HG02973 (cell line): ENCODE results near the gene MALAT1.

Experiments
- ATAC-seq: cut with Tn5 transposase; IDR thresholded peaks from one replicate; pipeline ENCODE4 v1.9.1; 2021; ENCODE audit warnings: moderate library complexity; ENCODE audit not compliant: unreplicated experiment

MALAT1 gene

GRCh38 chr11:65478388-65479183 lies 20.3 kb upstream of the MALAT1 start:
- no peak for ATAC-seq

- no peak for ATAC-seq
Measured at GRCh38 chr11:65479184-65480145, 19.4 kb upstream of the MALAT1 start.

- ATAC-seq = no peak
Measured at GRCh38 chr11:65482306-65482850, 16.5 kb upstream of the MALAT1 start.

GRCh38 chr11:65485920-65486219 lies 13.0 kb upstream of the MALAT1 start:
- no peak for ATAC-seq

GRCh38 chr11:65486570-65487466 lies 12.0 kb upstream of the MALAT1 start:
- ATAC-seq = no peak

- peak; percentile 57 for ATAC-seq
Measured at GRCh38 chr11:65487467-65488272, 11.2 kb upstream of the MALAT1 start.

GRCh38 chr11:65488273-65489034 lies 10.4 kb upstream of the MALAT1 start:
- no peak for ATAC-seq

- no peak for ATAC-seq
Measured at GRCh38 chr11:65489035-65489705, 9.7 kb upstream of the MALAT1 start.

GRCh38 chr11:65489706-65490320 lies 9.0 kb upstream of the MALAT1 start:
- ATAC-seq = no peak

- no peak for ATAC-seq
Measured at GRCh38 chr11:65491163-65491465, 7.7 kb upstream of the MALAT1 start.

GRCh38 chr11:65491614-65492386 lies 7.0 kb upstream of the MALAT1 start:
- no peak for ATAC-seq

GRCh38 chr11:65492387-65492636 lies 6.5 kb upstream of the MALAT1 start:
- no peak for ATAC-seq

- peak; percentile 20 for ATAC-seq
Measured at GRCh38 chr11:65492637-65493366, 6.0 kb upstream of the MALAT1 start.

- ATAC-seq = no peak
Measured at GRCh38 chr11:65493367-65494176, 5.3 kb upstream of the MALAT1 start.

GRCh38 chr11:65496304-65497140 lies 2.3 kb upstream of the MALAT1 start:
- peak; percentile 0 for ATAC-seq
